DMS53 treated with DMSO at 0.1 percent for 48 hours (cell line): ENCODE measurements around the gene SLC25A20.

Experiments used
- DNase-seq: peaks from one replicate; lab custom pipeline; 2025; ENCODE audit not compliant: unreplicated experiment; lab: John Stamatoyannopoulos, UW

SLC25A20 gene

DNA sequence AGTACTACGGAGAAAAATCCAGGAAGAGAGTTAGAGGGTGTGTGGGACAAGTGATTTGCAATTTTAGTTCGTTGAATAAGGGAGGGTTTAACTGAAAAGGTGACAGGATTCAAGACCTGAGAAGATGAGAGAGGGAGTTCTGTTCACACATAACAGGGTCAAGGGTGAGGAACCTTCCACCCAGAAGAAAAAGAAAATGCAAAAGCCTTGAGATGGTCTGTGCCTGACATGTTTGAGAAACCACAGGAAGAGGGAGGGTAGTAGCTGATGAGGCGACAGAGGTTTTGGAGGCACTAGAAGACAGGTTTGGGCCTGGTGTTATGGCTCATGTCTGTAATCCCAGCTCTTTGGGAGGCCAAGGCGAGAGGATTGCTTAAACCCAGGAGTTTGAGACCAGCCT lies 591 bp upstream of the SLC25A20 start:
- no peak for DNase-seq

DNA sequence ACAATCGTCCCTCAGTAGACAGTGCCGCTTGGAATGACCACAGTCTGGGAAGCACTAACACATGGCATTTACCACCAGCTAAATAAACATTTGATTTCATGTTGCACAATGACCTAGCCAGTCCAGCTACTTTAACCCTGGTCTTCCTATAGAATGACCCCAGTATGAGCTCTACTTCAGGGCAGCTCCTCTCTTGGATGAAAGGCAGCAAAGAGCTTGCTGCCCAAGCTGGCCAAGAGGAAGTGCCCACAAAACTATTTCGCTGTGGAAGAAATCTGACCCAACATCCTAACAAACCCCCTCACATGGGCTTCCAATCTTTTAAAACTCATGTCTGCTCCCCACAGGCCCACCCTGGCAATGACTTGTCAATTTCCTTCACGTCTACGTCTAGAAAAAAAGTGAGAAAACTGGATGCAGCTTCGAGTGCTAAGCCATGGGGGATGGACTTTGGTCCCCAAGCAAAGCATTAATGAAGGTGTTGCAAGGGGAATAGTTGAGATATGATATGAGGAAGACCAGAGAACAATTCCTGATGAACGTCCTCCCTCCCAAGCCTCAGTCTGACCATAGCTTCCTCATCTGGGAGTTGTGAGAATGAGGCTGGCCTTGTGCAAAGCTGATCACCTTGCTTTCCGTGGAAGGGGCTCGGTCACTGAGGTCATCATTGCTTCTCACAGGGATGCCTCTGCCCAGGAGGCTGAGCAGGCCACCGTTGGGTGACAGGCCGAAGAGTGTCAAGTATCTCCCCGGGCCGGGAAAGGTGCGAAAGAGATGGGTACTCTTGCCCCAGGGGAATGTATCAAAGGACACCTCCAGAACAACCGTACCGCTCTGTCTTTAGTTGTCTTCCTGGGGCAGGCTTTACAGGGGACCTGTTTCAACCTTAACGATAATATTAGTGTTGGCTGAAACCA lies 964 bp downstream of the SLC25A20 start:
- no peak for DNase-seq

GRCh38 chr3:48896936-48897335 lies 1.7 kb downstream of the SLC25A20 start:
- no peak for DNase-seq

- DNase-seq: no peak
These were observed 4.2 kb downstream of the SLC25A20 start for GRCh38 chr3:48894516-48894915.

GRCh38 chr3:48891606-48892005 lies 7.1 kb downstream of the SLC25A20 start:
- no peak for DNase-seq

GRCh38 chr3:48885753-48886152 lies 12.9 kb downstream of the SLC25A20 start:
- no peak for DNase-seq

DNA sequence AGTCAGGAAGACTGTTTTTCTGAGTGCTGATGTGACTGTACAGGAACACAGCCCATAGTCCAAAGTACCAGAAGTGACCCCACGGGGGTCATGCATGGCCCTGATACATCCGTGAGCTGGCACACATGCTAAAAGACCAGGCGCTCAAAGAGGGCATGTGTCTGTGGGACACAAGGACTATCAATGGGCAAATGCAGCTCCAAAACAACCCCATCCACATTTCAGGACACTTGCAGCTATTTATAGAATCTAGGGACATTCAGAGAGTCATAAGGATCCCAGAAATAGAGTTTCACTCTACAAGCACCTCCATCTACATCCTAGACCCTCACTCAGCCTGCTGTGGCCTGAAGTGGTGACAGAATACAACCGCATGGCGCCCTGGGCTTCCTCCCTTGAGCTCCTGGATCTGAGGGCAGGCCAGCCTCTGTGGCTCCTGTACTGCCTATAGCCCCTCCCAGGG lies 17.0 kb downstream of the SLC25A20 start:
- DNase-seq: no peak

DNA sequence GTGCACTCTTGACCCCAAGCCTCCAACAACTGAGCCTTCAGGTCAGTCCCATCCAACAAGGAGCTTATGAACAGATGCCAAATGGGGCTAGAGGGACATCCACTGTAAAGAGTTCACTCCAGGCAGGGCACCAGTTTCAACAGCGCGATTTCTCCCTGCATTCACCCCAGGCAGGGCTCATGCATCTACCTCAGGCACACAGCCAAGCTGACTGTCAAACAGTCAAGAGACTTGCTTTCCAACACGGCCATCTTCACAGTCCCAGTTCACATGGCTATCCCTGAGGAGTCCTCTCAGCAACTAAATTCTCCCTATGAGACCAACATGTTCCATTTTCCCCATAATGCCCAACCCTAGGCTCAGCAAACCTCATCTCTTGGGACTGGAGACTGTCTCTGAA lies 17.7 kb downstream of the SLC25A20 start:
- no peak for DNase-seq

- no peak for DNase-seq
These were observed 18.7 kb downstream of the SLC25A20 start for GRCh38 chr3:48879994-48880377.

GRCh38 chr3:48879307-48879993 lies 19.2 kb downstream of the SLC25A20 start:
- no peak for DNase-seq

DNA sequence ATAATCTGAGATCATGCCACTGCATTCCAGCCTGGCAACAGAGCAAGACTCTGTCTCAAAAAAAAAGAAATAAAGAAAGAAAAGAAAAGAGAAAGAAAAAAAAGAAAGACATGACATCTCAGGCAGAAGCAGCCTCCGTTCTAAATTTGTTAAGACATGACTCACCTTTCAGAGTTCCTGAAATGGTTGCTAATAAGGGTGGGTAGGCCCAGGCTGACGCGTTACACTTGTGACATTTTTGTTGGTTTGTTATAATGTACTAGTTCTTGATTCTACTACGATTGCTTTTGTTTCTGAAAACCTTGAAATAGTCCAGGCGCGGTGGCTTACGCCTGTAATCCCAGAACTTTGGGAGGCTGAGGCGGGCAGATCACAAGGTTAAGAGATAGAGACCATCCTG lies 21.0 kb downstream of the SLC25A20 start:
- DNase-seq: no peak

GRCh38 chr3:48863122-48863521 lies 35.6 kb downstream of the SLC25A20 start:
- DNase-seq: no peak

GRCh38 chr3:48859206-48859605 lies 39.5 kb downstream of the SLC25A20 start:
- DNase-seq: no peak

DNA sequence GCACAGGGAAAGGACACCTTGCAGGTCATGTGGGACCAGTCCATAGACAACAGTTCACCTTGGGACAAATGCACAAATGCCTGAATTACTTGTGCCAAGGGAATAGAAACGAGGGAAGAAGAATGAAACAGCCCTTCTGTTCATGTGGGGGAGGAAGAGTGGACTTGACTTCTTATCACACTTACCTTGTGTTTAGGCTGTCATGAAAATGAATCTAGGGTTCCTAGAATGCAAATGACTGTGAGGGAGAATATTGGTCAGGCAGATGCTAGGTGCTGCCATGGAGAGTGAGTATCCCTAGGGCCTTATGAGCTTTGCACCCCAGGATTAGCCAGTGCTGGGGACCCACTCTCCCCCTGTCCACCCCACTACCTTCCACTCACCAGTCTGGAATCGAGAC lies 40.0 kb downstream of the SLC25A20 start:
- no peak for DNase-seq

DNA sequence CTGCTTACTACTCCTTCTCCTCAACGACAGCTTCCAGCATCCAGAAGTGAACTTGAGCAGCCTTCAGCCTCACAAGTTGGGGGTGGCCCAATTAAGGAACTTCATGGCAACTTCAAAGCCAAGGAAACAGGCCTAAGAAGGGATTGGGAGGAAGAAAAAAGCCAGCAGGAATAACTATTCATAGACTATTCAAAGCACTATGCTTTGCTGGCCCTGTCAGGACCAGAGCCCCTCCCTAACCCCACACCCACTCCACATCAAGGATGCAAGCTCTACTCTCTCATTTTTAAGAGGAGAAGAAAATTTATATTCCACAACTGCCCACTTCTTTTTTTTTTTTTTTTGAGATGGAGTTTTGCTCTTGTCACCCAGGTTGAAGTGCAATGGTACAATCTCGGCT lies 41.0 kb downstream of the SLC25A20 start:
- DNase-seq: no peak

GRCh38 chr3:48856469-48856868 lies 42.2 kb downstream of the SLC25A20 start:
- DNase-seq: no peak

- no peak for DNase-seq
These were observed 42.8 kb downstream of the SLC25A20 start for GRCh38 chr3:48855681-48856447.

- DNase-seq: no peak
These were observed 46.5 kb downstream of the SLC25A20 start for GRCh38 chr3:48852151-48852550.

DNA sequence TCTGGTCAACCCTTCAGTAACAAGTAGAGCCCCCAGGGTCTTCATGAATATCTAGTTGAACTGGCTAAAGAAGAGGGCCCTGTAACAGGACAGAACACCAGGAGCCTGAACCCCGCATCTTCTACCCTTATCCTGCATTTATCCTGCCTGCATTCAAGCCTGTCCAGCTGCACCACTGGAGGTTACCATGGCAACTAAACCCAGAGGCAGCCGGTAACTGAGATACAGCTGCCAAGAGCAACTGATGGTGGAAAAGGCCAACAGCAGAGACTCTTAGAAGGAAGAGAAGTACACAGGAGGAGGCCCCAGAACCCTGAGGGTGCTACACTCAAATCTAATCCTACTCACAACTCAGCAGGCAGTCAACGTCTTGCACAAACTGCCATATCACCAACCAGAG lies 47.3 kb downstream of the SLC25A20 start:
- no peak for DNase-seq

GRCh38 chr3:48848816-48849515 lies 49.7 kb downstream of the SLC25A20 start:
- no peak for DNase-seq
